H1 (cell line): ENCODE data around the gene LCNL1. TPM values are rescaled to one million over a fixed set of nuclear protein-coding genes. Genes with fewer than 3 reads are reported as not detected.

ENCODE experiments used
- CTCF ChIA-PET: fragments of 300-600 bp; sonication (Branson Sonifier 250); formaldehyde crosslinking; loops from one replicate; lab custom pipeline; 2021; ENCODE audit not compliant: partially characterized antibody; lab: Charles Lee
- POLR2A ChIA-PET: fragments of 300-600 bp; sonication (Branson Sonifier 250); formaldehyde crosslinking; loops from one replicate; lab custom pipeline; 2021; ENCODE audit warnings: inconsistent platforms; ENCODE audit not compliant: partially characterized antibody; lab: Charles Lee
- DNase-seq, 2 experiments: peaks; one replicate each; pipeline versions ENCODE4 v3.0.0 to v3.0.0-alpha.2; 2010 to 2022; ENCODE audit warnings: low spot score in 2 of 2, low read depth in 1 of 2, mixed read lengths in 1 of 2
- FAIRE-seq: peaks from 2 replicates; lab custom pipeline; 2011; peaks lifted over from hg19 to GRCh38; lab: Jason Lieb, UNC
- H2AFZ ChIP-seq: 2 replicates; pipeline ENCODE4 v1.8.1; 2012; ENCODE audit warnings: low read length, inconsistent platforms
- H2AK5ac ChIP-seq: 2 replicates; pipeline ENCODE4 v1.6.1; 2013; ENCODE audit warnings: low read depth, low read length
- H2BK120ac ChIP-seq: replicated peaks from 2 replicates; pipeline ENCODE3; 2013; ENCODE audit warnings: low read depth, low read length, inconsistent platforms
- H2BK12ac ChIP-seq: 2 replicates; pipeline ENCODE4 v1.6.1; 2013; ENCODE audit warnings: low read depth, low read length
- H2BK15ac ChIP-seq: 2 replicates; pipeline ENCODE4 v1.6.1; 2013; ENCODE audit warnings: low read length
- H2BK20ac ChIP-seq: 2 replicates; pipeline ENCODE4 v1.6.1; 2013; ENCODE audit warnings: low read length
- H2BK5ac ChIP-seq: 2 replicates; pipeline ENCODE4 v1.6.1; 2013; ENCODE audit warnings: low read depth, low read length
- H3K14ac ChIP-seq: 2 replicates; pipeline ENCODE4 v1.6.1; 2013; ENCODE audit warnings: inconsistent platforms; ENCODE audit not compliant: insufficient read length
- H3K18ac ChIP-seq: 2 replicates; pipeline ENCODE4 v1.6.1; 2013; ENCODE audit warnings: low read length; ENCODE audit errors: extremely low read depth
- H3K23ac ChIP-seq: 2 replicates; pipeline ENCODE4 v1.6.1; 2013; ENCODE audit warnings: inconsistent platforms; ENCODE audit not compliant: insufficient read length
- H3K23me2 ChIP-seq: 2 replicates; pipeline ENCODE4 v1.6.1; 2013; ENCODE audit warnings: low read depth, low read length
- H3K27ac ChIP-seq: 2 replicates; pipeline ENCODE4 v1.6.1; 2011; ENCODE audit warnings: low read depth, low read length, inconsistent platforms
- H3K27me3 ChIP-seq, 4 experiments: replicated peaks in 1 of 4; 1 replicate in 1 of 4; 2 replicates in 3 of 4; pipeline versions ENCODE4 v1.6.1 to v1.8.1; 2011 to 2013; ENCODE audit warnings: low read length in 3 of 4, mild to moderate bottlenecking in 3 of 4, inconsistent platforms in 2 of 4, mixed read lengths in 2 of 4, moderate library complexity in 1 of 4; ENCODE audit not compliant: control insufficient read depth in 3 of 4, insufficient read depth in 3 of 4; ENCODE audit errors: extremely low read depth in 1 of 4
- H3K36me3 ChIP-seq, 4 experiments: 2 replicates each; pipeline versions ENCODE4 v1.6.1 to v1.8.1; 2011 to 2013; ENCODE audit warnings: mild to moderate bottlenecking in 4 of 4, low read length in 3 of 4, moderate library complexity in 2 of 4, control low read depth in 1 of 4, inconsistent platforms in 1 of 4; ENCODE audit not compliant: insufficient read depth in 4 of 4, control insufficient read depth in 2 of 4
- H3K4ac ChIP-seq: replicated peaks from 2 replicates; pipeline ENCODE3; 2013; ENCODE audit warnings: low read length, low read depth, mixed read lengths, inconsistent platforms; ENCODE audit not compliant: insufficient read length
- H3K4me1 ChIP-seq, 4 experiments: replicated peaks in 1 of 4; 1 replicate in 1 of 4; 2 replicates in 3 of 4; pipeline versions ENCODE4 v1.6.1 to v1.8.1; 2011 to 2013; ENCODE audit warnings: low read length in 3 of 4, inconsistent platforms in 2 of 4, mixed read lengths in 1 of 4; ENCODE audit not compliant: insufficient read depth in 4 of 4, control insufficient read depth in 3 of 4
- H3K4me2 ChIP-seq, 2 experiments: 2 replicates each; pipeline versions ENCODE4 v1.6.1 to v1.8.1; 2011 to 2013; ENCODE audit warnings: low read depth in 2 of 2, low read length in 2 of 2, control low read depth in 1 of 2, inconsistent platforms in 1 of 2, mild to moderate bottlenecking in 1 of 2; ENCODE audit not compliant: insufficient read depth in 1 of 2
- H3K4me3 ChIP-seq, 4 experiments: fragments of 200-600, 300-600 bp in 1 of 4; sonication (generic), shearing (Covaris generic), sonication (Bioruptor Twin) in 1 of 4; 2 replicates each; pipeline versions ENCODE4 v1.5.1 to v1.8.1; 2011 to 2016; ENCODE audit warnings: low read length in 4 of 4, low read depth in 3 of 4, control low read depth in 2 of 4, inconsistent platforms in 2 of 4, mild to moderate bottlenecking in 2 of 4, mixed read lengths in 1 of 4, moderate library complexity in 1 of 4; ENCODE audit not compliant: insufficient read depth in 2 of 4; ENCODE audit errors: extremely low read depth in 1 of 4
- H3K56ac ChIP-seq: replicated peaks from 2 replicates; pipeline ENCODE3; 2013; ENCODE audit warnings: low read depth, mild to moderate bottlenecking, mixed read lengths, low read length, inconsistent platforms; ENCODE audit not compliant: insufficient read length
- H3K79me1 ChIP-seq: 2 replicates; pipeline ENCODE4 v1.6.1; 2013; ENCODE audit warnings: low read depth, low read length, control low read depth
- H3K79me2 ChIP-seq, 2 experiments: 2 replicates each; pipeline versions ENCODE4 v1.6.1 to v1.8.1; 2012 to 2013; ENCODE audit warnings: low read length in 2 of 2, mild to moderate bottlenecking in 2 of 2, inconsistent platforms in 1 of 2; ENCODE audit not compliant: insufficient read depth in 2 of 2, control insufficient read depth in 1 of 2
- H3K9ac ChIP-seq, 4 experiments: replicated peaks in 1 of 4; 1 replicate in 1 of 4; 2 replicates in 3 of 4; pipeline versions ENCODE4 v1.6.1 to v1.8.1; 2011 to 2013; ENCODE audit warnings: low read depth in 3 of 4, low read length in 3 of 4, control low read depth in 2 of 4, mild to moderate bottlenecking in 2 of 4, moderate library complexity in 2 of 4, inconsistent platforms in 1 of 4; ENCODE audit errors: extremely low read depth in 1 of 4
- H3K9me3 ChIP-seq, 2 experiments: 2 replicates each; pipeline versions ENCODE4 v1.6.1 to v1.8.1; 2012 to 2013; ENCODE audit warnings: mild to moderate bottlenecking in 2 of 2, moderate library complexity in 2 of 2, control low read depth in 1 of 2, inconsistent platforms in 1 of 2, low read depth in 1 of 2, low read length in 1 of 2, mixed read lengths in 1 of 2; ENCODE audit not compliant: insufficient read depth in 2 of 2
- H4K20me1 ChIP-seq, 2 experiments: replicated peaks in 1 of 2; 2 replicates each; pipeline versions ENCODE3 to v1.8.1; 2011 to 2013; ENCODE audit warnings: inconsistent platforms in 2 of 2, low read length in 2 of 2, mild to moderate bottlenecking in 1 of 2; ENCODE audit not compliant: insufficient read depth in 2 of 2, control insufficient read depth in 1 of 2
- H4K5ac ChIP-seq: 2 replicates; pipeline ENCODE4 v1.6.1; 2013; ENCODE audit warnings: low read length, low read depth, mixed read lengths, inconsistent platforms; ENCODE audit not compliant: insufficient read length
- H4K8ac ChIP-seq: 2 replicates; pipeline ENCODE4 v1.8.0; 2013; ENCODE audit warnings: mild to moderate bottlenecking, moderate library complexity, low read length, inconsistent platforms; ENCODE audit not compliant: insufficient read depth; ENCODE audit errors: extremely low read depth
- H4K91ac ChIP-seq: replicated peaks from 2 replicates; pipeline ENCODE3; 2013; ENCODE audit warnings: low read length, mixed read lengths, inconsistent platforms; ENCODE audit not compliant: insufficient read length
- CBX8 ChIP-seq: fragments of 300-800, 300-1000 bp; sonication (generic); IDR thresholded peaks from 2 replicates; pipeline ENCODE4 v1.7.1; 2016; ENCODE audit warnings: low read depth, low read length, borderline replicate concordance
- CEBPB ChIP-seq: IDR thresholded peaks from 2 replicates; pipeline ENCODE4 v1.6.1; 2012; ENCODE audit warnings: low read depth, low read length
- CHD1 ChIP-seq: IDR thresholded peaks from 2 replicates; pipeline ENCODE4 v1.6.1; 2012; ENCODE audit warnings: low read depth, low read length, improper control_type of control experiment
- EP300 ChIP-seq, 2 experiments: IDR thresholded peaks; 1 replicate in 1 of 2; 2 replicates in 1 of 2; pipeline ENCODE4 v1.6.1; 2011 to 2012; ENCODE audit warnings: low read depth in 2 of 2, low read length in 2 of 2, mild to moderate bottlenecking in 2 of 2, borderline replicate concordance in 1 of 2, inconsistent platforms in 1 of 2, moderate library complexity in 1 of 2
- JUND ChIP-seq: IDR thresholded peaks from 2 replicates; pipeline ENCODE4 v1.6.1; 2011; ENCODE audit warnings: mild to moderate bottlenecking, improper control_type of control experiment, low read length
- KDM4A ChIP-seq: IDR thresholded peaks from one replicate; pipeline ENCODE4 v1.7.1; 2012; ENCODE audit warnings: low read depth, mild to moderate bottlenecking, moderate library complexity, low read length, inconsistent platforms; ENCODE audit not compliant: severe bottlenecking
- POLR2AphosphoS5 ChIP-seq: IDR thresholded peaks from 2 replicates; pipeline ENCODE4 v1.6.1; 2011; ENCODE audit warnings: low read depth, low read length
- SAP30 ChIP-seq: fragments of 300-600 bp; sonication (generic); IDR thresholded peaks from 2 replicates; pipeline ENCODE4 v1.7.1; 2012; ENCODE audit warnings: low read length, moderate library complexity, mild to moderate bottlenecking, inconsistent platforms; ENCODE audit not compliant: insufficient read depth, insufficient replicate concordance
- SP4 ChIP-seq: IDR thresholded peaks from 2 replicates; pipeline ENCODE4 v1.6.1; 2012; ENCODE audit warnings: low read length, inconsistent platforms
- WGBS, 2 experiments: shearing (Covaris generic) in 1 of 2; methylation state at CpG; one replicate each; pipeline versions ENCODE4 v1.1.6 to v1.1.7; 2013 to 2015; ENCODE audit warnings: low lambda C conversion rate in 2 of 2, mixed read lengths in 2 of 2, inconsistent platforms in 1 of 2, low coverage in 1 of 2, missing lambda C conversion rate in 1 of 2; ENCODE audit not compliant: insufficient replicate concordance in 2 of 2, insufficient coverage in 1 of 2, insufficient read length in 1 of 2; ENCODE audit errors: extremely low coverage in 1 of 2, missing lambda C conversion rate in 1 of 2; 5-methylcytosine and 5-hydroxymethylcytosine counted together
- polyA plus RNA-seq, 7 experiments: library from polyadenylated mRNA; depleted of rRNA in 3 of 7; stranded (reverse) in 5 of 7; unstranded in 2 of 7; fragments of >200 nt in 5 of 7; fragments of 200-250 nt in 2 of 7; gene quantifications; 1 replicate in 5 of 7; 2 replicates in 1 of 7; 4 replicates in 1 of 7; pipeline versions ENCODE4 v1.2.1 to v1.2.3, GENCODE V29; 2011 to 2013; ENCODE audit warnings: missing spikeins in 2 of 7, mixed read lengths in 2 of 7
- total RNA-seq: library from RNA; stranded (reverse); fragmentation: NEBNext Ultra II Directional; extraction: Animal tissue kit (Norgen Biotek cat#: 25700); gene quantifications from 2 replicates; pipeline ENCODE4 v1.2.1, GENCODE V29; 2021

LCNL1 gene
- total and polyA plus RNA-seq, 2 of the 8 experiments (the other 6 are each of a cell fraction or from before 2014, with no cell fraction given), result 0.11 TPM; not detected in 1

GRCh38 chr9:136969774-136970173 is 13.0 kb upstream of the LCNL1 start:
- Histone ChIP-seq H3K23ac (no peak overlapping the region), H3K4me2 (no peak overlapping the region), H4K20me1 (no peaks in the 10 kb centered on the region), H2BK120ac (no peak overlapping the region), H2BK20ac (no peak overlapping the region), H3K9ac (no peak overlapping the region), H4K5ac (no peak overlapping the region), H3K79me2 (no peaks in the 10 kb centered on the region), H3K23me2 (no peaks in the 10 kb centered on the region), H3K4me1 (peaks cover 0 to 7% (median 4%) of the 10 kb centered on the region in 4 experiments; a peak in 3 of 7 replicates), H4K8ac (no peak overlapping the region), H2BK15ac (no peak overlapping the region), H2BK5ac (no peak overlapping the region), H3K4ac (no peak overlapping the region), H2BK12ac (no peak overlapping the region), H3K18ac (no peak overlapping the region), H3K56ac (no peak overlapping the region), H3K27ac (no peak overlapping the region), H3K14ac (no peak overlapping the region), H2AFZ (no peak overlapping the region), H3K9me3 (no peaks in the 10 kb centered on the region), H3K36me3 (no peaks in the 10 kb centered on the region), H3K4me3 (no peak overlapping the region), H2AK5ac (no peak overlapping the region; the same call in 1 of the 2 replicates), H3K27me3 (no peaks in the 10 kb centered on the region), H4K91ac (peak overlapping the region; percentile 34), H3K79me1 (no peaks in the 10 kb centered on the region)
- FAIRE-seq (no peak), DNase-seq (no peak)
- ChIA-PET POLR2A (no interaction called here), CTCF (interaction anchor here (1.0 to 9.4 kb wide), 6 partner anchors 23 to 317 kb away, joined by 3 to 38 read pairs (median 8); partner anchors contain the start of gene C8G)
- TF ChIP-seq KDM4A (no peak), CBX8 (no peak), SP4 (no peak), JUND (no peak), EP300 (IDR thresholded peaks at IDR 0.05; ENCODE audit: borderline replicate concordance in 1 of 2, low read depth in 2 of 2, low read length in 2 of 2) (no peak), CHD1 (no peak), POLR2AphosphoS5 (no peak), SAP30 (no peak), CEBPB (no peak)
- WGBS, 2 experiments, result 83% methylated on average over 4 of the region's 5 CpGs; no CpG with 5 or more reads in 1 of the 2 experiments
